IMR-90 (cell line): ENCODE measurements around the gene KDM5A.

Source experiments
- POLR2A ChIP-seq: IDR thresholded peaks from 2 replicates; pipeline ENCODE4 v1.6.1; 2012; ENCODE audit warnings: mild to moderate bottlenecking, low read depth, low read length
- TF ChIP-seq, protein P1 (sequence below): conservative IDR thresholded peaks from 2 replicates; pipeline ENCODE4 v1.5.1; 2012; ENCODE audit warnings: mild to moderate bottlenecking, low read depth, low read length, improper control_type of control experiment

GRCh38 chr12:323507-323906 lies 65.6 kb downstream of the KDM5A start:
- TF ChIP-seq, protein P1, sequence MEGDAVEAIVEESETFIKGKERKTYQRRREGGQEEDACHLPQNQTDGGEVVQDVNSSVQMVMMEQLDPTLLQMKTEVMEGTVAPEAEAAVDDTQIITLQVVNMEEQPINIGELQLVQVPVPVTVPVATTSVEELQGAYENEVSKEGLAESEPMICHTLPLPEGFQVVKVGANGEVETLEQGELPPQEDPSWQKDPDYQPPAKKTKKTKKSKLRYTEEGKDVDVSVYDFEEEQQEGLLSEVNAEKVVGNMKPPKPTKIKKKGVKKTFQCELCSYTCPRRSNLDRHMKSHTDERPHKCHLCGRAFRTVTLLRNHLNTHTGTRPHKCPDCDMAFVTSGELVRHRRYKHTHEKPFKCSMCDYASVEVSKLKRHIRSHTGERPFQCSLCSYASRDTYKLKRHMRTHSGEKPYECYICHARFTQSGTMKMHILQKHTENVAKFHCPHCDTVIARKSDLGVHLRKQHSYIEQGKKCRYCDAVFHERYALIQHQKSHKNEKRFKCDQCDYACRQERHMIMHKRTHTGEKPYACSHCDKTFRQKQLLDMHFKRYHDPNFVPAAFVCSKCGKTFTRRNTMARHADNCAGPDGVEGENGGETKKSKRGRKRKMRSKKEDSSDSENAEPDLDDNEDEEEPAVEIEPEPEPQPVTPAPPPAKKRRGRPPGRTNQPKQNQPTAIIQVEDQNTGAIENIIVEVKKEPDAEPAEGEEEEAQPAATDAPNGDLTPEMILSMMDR = no peak
- TF ChIP-seq POLR2A = no peak
